HepG2 (cell line): ENCODE measurements around the gene MLX. TPM values are rescaled to one million over a fixed set of nuclear protein-coding genes. Genes with fewer than 3 reads are reported as not detected.

Experiments used
- CTCF ChIP-seq: sonication (generic); formaldehyde crosslinking; IDR thresholded peaks from 2 replicates; pipeline ENCODE4 v1.5.0; 2020; ENCODE audit warnings: mild to moderate bottlenecking, missing genetic modification reagents, moderate library complexity
- DBP ChIP-seq: sonication (generic); formaldehyde crosslinking; IDR thresholded peaks from 2 replicates; pipeline ENCODE4 v1.4.0; 2020; ENCODE audit warnings: missing genetic modification reagents; ENCODE audit errors: not compliant biosample characterization
- FLYWCH1 ChIP-seq: sonication (generic); formaldehyde crosslinking; IDR thresholded peaks from 2 replicates; pipeline ENCODE4 v1.8.1; 2023; ENCODE audit warnings: mild to moderate bottlenecking, missing genetic modification reagents
- HMGXB4 ChIP-seq, 2 experiments: sonication (generic) in 1 of 2; formaldehyde crosslinking in 1 of 2; IDR thresholded peaks; 2 replicates each; pipeline versions ENCODE4 v1.4.0 to v1.6.1; 2018 to 2020; ENCODE audit warnings: missing genetic modification reagents in 2 of 2, borderline replicate concordance in 1 of 2, low read depth in 1 of 2, mild to moderate bottlenecking in 1 of 2, missing biosample characterization in 1 of 2
- HOXD1 ChIP-seq: sonication (generic); formaldehyde crosslinking; IDR thresholded peaks from 2 replicates; pipeline ENCODE4 v1.5.0; 2020; ENCODE audit warnings: missing genetic modification reagents
- NFE2L2 ChIP-seq: fragments of 150-350 bp; IDR thresholded peaks from 2 replicates; pipeline ENCODE4 v1.6.1; 2014; ENCODE audit warnings: low read length
- NR2F1 ChIP-seq, 2 experiments: fragments of 450-650 bp in 1 of 2; formaldehyde crosslinking in 1 of 2; IDR thresholded peaks; 2 replicates each; pipeline versions ENCODE4 v1.5.0 to v1.6.1; 2016 to 2020; ENCODE audit warnings: mild to moderate bottlenecking in 1 of 2, missing compliant biosample characterization in 1 of 2, missing genetic modification reagents in 1 of 2, moderate library complexity in 1 of 2
- PHF21A ChIP-seq: sonication (generic); formaldehyde crosslinking; IDR thresholded peaks from 2 replicates; pipeline ENCODE4 v1.5.0; 2020; ENCODE audit warnings: mild to moderate bottlenecking, missing genetic modification reagents
- PHF8 ChIP-seq: sonication (generic); formaldehyde crosslinking; IDR thresholded peaks from 2 replicates; pipeline ENCODE4 v1.5.0; 2020; ENCODE audit warnings: missing genetic modification reagents
- SATB2 ChIP-seq: sonication (generic); formaldehyde crosslinking; IDR thresholded peaks from 2 replicates; pipeline ENCODE4 v1.5.0; 2020; ENCODE audit warnings: missing genetic modification reagents
- TEF ChIP-seq: sonication (generic); formaldehyde crosslinking; IDR thresholded peaks from 2 replicates; pipeline ENCODE4 v1.5.0; 2020; ENCODE audit warnings: missing genetic modification reagents
- ZBTB43 ChIP-seq: sonication (generic); formaldehyde crosslinking; conservative IDR thresholded peaks from 2 replicates; pipeline ENCODE4 v1.4.0; 2020; ENCODE audit warnings: missing genetic modification reagents
- ZFY ChIP-seq: sonication (generic); formaldehyde crosslinking; IDR thresholded peaks from 2 replicates; pipeline ENCODE4 v1.4.0; 2020; ENCODE audit warnings: missing genetic modification reagents
- ZKSCAN5 ChIP-seq: sonication (generic); formaldehyde crosslinking; IDR thresholded peaks from 2 replicates; pipeline ENCODE4 v1.5.1; 2020; ENCODE audit warnings: mild to moderate bottlenecking, missing genetic modification reagents
- ZNF451 ChIP-seq: sonication (generic); formaldehyde crosslinking; IDR thresholded peaks from 2 replicates; pipeline ENCODE4 v1.5.0; 2020; ENCODE audit warnings: mild to moderate bottlenecking, missing genetic modification reagents
- ZNF484 ChIP-seq: sonication (generic); formaldehyde crosslinking; IDR thresholded peaks from 2 replicates; pipeline ENCODE4 v1.5.1; 2020; ENCODE audit warnings: mild to moderate bottlenecking, low read depth, missing genetic modification reagents, borderline replicate concordance
- ZNF639 ChIP-seq: conservative IDR thresholded peaks from 2 replicates; pipeline ENCODE4 v1.6.1; 2018; ENCODE audit warnings: missing genetic modification reagents
- ZNF800 ChIP-seq: sonication (generic); formaldehyde crosslinking; IDR thresholded peaks from 2 replicates; pipeline ENCODE4 v1.4.0; 2020; ENCODE audit warnings: missing genetic modification reagents
- polyA plus RNA-seq, 8 experiments: library from polyadenylated mRNA; depleted of rRNA in 3 of 8; stranded (reverse) in 7 of 8; unstranded in 1 of 8; fragments of >200 nt; fragmentation: Illumina TruSeq in 4 of 8; extraction: Trizol in 4 of 8; gene quantifications; 2 replicates each; pipeline versions ENCODE4 v1.2.1 to v1.2.3, GENCODE V29; 2011 to 2016; ENCODE audit warnings: low read depth in 4 of 8, missing spikeins in 1 of 8, mixed read lengths in 1 of 8; ENCODE audit not compliant: insufficient read depth in 1 of 8
- total RNA-seq, 5 experiments: library from RNA; depleted of rRNA; stranded (reverse); fragments of >200 nt; fragmentation: Illumina TruSeq; extraction: Trizol; gene quantifications; 2 replicates each; pipeline ENCODE4 v1.2.3, GENCODE V29; 2016; ENCODE audit warnings: low read depth in 1 of 5

The MLX gene
- total and polyA plus RNA-seq, 2 of the 13 experiments (the other 11 are each of a cell fraction or from before 2014, with no cell fraction given) = 38.9 to 74.4 TPM

GRCh38 chr17:42609182-42609813, 42.4 kb downstream of the MLX start, which contains the start of the genes RETREG3 and TUBG1 (continued):
- peak; percentile 12; the same call in 1 of the 2 replicates for TF ChIP-seq ZNF639 (CRISPR knock-in tag)
- TF ChIP-seq NFE2L2 = no peak
- TF ChIP-seq ZKSCAN5 (CRISPR knock-in tag) = 0 out of 2 replicates have a peak, but pooled peaks have one; percentile 39
- peak; percentile 91 for TF ChIP-seq DBP (CRISPR knock-in tag)
- TF ChIP-seq SATB2 (CRISPR knock-in tag) = no peak; the same call in 1 of the 2 replicates
- peak; percentile 99 for TF ChIP-seq PHF8 (CRISPR knock-in tag)
- peak; percentile 71 for TF ChIP-seq ZNF451
- peak; percentile 61 to 90; a peak in 3 of 4 replicates for TF ChIP-seq HMGXB4 (CRISPR knock-in tag; IDR thresholded peaks at IDR 0.05; ENCODE audit: borderline replicate concordance in 1 of 2, low read depth in 1 of 2)
- TF ChIP-seq HOXD1 (CRISPR knock-in tag) = peak; percentile 31
- TF ChIP-seq CTCF (CRISPR knock-in tag) = peak; percentile 45
- TF ChIP-seq NR2F1 (CRISPR knock-in tag; IDR thresholded peaks at IDR 0.05) = 0 out of 4 replicates have a peak, but pooled peaks of 1 of the 2 experiments have one; percentile 11
- TF ChIP-seq FLYWCH1 (CRISPR knock-in tag) = no peak
- TF ChIP-seq ZNF484 (CRISPR knock-in tag) = no peak
- TF ChIP-seq PHF21A (CRISPR knock-in tag) = 0 out of 2 replicates have a peak, but pooled peaks have one; percentile 27
- TF ChIP-seq ZFY = peak; percentile 98
- TF ChIP-seq ZBTB43 (CRISPR knock-in tag) = peak; percentile 48; the same call in 1 of the 2 replicates
- TF ChIP-seq ZNF800 = peak; percentile 91
- TF ChIP-seq TEF (CRISPR knock-in tag) = peak; percentile 67; the same call in 1 of the 2 replicates
